ENCODE measurements around the gene UBLCP1.

DNA sequence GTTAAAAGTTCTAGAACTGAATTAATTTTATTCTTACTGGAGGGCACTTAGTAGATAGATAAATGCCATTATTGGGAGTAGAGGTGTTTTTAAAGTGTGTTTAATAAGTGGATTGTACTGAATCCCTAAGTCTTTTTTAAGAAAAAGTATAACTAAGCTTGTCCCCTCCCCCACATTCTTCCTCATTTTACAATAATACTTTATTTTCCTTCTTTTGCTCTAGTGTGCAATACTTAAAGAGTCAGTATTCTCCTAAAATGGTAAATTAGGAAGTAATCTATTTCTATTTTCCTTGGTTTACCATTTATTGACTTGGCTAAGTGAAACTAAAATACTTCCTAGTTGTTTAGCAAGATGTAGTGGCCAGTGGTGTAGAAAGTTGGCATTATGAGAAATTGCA, 11.6 kb downstream of the UBLCP1 start:
- TF ChIP-seq CTCF (IDR thresholded peaks at IDR 0.05) (no peak), EP300 (IDR thresholded peaks at IDR 0.05) (no peak), POLR2A (IDR thresholded peaks at IDR 0.05) (no peak), POLR2AphosphoS5 (IDR thresholded peaks at IDR 0.05) (no peak)
